ENCODE results near the gene USP54.

DNA sequence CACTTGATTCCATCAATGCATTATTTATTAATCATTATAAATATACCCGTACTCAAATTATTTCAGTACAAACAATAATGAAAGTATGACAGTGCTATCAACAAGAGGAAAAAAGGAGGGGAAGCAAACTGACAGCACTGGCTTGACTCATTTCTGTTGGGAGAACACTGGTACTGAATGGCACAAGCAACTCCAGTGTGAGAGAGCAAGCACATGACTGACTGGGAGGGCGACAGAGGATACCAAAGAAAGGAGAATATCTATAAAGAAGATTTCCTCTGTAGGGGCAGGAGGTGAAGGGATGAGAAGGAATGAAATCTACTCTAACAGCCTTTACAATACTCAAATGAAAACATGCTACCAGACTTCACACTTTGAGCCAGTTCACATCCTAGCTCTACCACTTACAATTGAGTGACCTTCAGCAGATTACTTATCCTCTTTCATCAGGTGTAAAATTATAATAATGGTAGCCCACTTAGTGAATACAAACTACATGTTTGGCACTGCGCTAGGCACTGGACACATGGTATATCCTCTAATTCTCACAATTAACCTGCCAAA lies 1.5 kb downstream of the USP54 start:
- TF ChIP-seq GATA2 (IDR thresholded peaks at IDR 0.05; ENCODE audit: low read depth, low read length) (no peak), GATA3 (IDR thresholded peaks at IDR 0.05; ENCODE audit: low read depth, low read length) (no peak)
